MCF 10A (cell line): ENCODE data around the gene PRSS50. TPM values are rescaled to one million over a fixed set of nuclear protein-coding genes. Genes with fewer than 3 reads are reported as not detected.

Source experiments
- BruUV-seq: library from RNA; stranded (reverse); fragments of 400-500 nt; replicated peaks from 2 replicates; lab custom pipeline; 2021; lab: Mats Ljungman, UMichigan
- CTCF ChIA-PET: fragments of 300-600 bp; sonication (Branson Sonifier 250); formaldehyde crosslinking; extraction: SDS; loops from one replicate; lab custom pipeline; 2021; ENCODE audit warnings: antibody characterized with exemption, inconsistent platforms; lab: Yijun Ruan, JAX
- POLR2A ChIA-PET: fragments of 300-600, 350-650 bp; sonication (Branson Sonifier 250); formaldehyde crosslinking; extraction: SDS; loops from one replicate; lab custom pipeline; 2020; ENCODE audit warnings: antibody characterized with exemption, inconsistent platforms; lab: Yijun Ruan, JAX
- DNase-seq: peaks from one replicate; pipeline ENCODE4 v3.0.0-alpha.2; 2018; ENCODE audit not compliant: unreplicated experiment
- H3K27ac Mint-ChIP-seq: one replicate; pipeline ENCODE4 v1.8.0; 2022; ENCODE audit warnings: mild to moderate bottlenecking, low read depth, mixed read lengths; ENCODE audit not compliant: unreplicated experiment
- H3K27me3 Mint-ChIP-seq: one replicate; pipeline ENCODE4 v1.8.0; 2022; ENCODE audit warnings: mixed read lengths; ENCODE audit not compliant: insufficient read depth, unreplicated experiment
- H3K36me3 Mint-ChIP-seq: one replicate; pipeline ENCODE4 v1.8.0; 2022; ENCODE audit warnings: mild to moderate bottlenecking, moderate library complexity, mixed read lengths; ENCODE audit not compliant: insufficient read depth, unreplicated experiment
- H3K4me1 Mint-ChIP-seq: one replicate; pipeline ENCODE4 v1.8.0; 2022; ENCODE audit warnings: mixed read lengths; ENCODE audit not compliant: insufficient read depth, unreplicated experiment
- H3K4me3 Mint-ChIP-seq: one replicate; pipeline ENCODE4 v1.8.0; 2022; ENCODE audit warnings: mild to moderate bottlenecking, moderate library complexity, mixed read lengths; ENCODE audit not compliant: unreplicated experiment
- H3K9me3 Mint-ChIP-seq: one replicate; pipeline ENCODE4 v1.8.0; 2022; ENCODE audit warnings: mixed read lengths; ENCODE audit not compliant: unreplicated experiment
- CTCF ChIP-seq: fragments of 200-600 bp; IDR thresholded peaks from one replicate; pipeline ENCODE4 v1.8.0; 2022; ENCODE audit warnings: antibody characterized with exemption, mild to moderate bottlenecking; ENCODE audit not compliant: unreplicated experiment
- intact Hi-C: fragments of 100-400 bp; cut with micrococcal nuclease; formaldehyde crosslinking; loops from 2 replicates; pipeline ENCODE4 v1.14.1; 2022
- total RNA-seq: library from RNA; stranded (reverse); gene quantifications from 2 replicates; pipeline ENCODE4 v1.2.3, GENCODE V29; 2022

PRSS50 gene
- total RNA-seq, 1 experiment from 2014 or later: not detected

- Mint-ChIP-seq H3K4me1 (peaks cover 6% of the 10 kb centered on the region), H3K27ac (no peak overlapping the region), H3K4me3 (no peak overlapping the region), H3K36me3 (no peaks in the 10 kb centered on the region), H3K9me3 (no peaks in the 10 kb centered on the region), H3K27me3 (no peaks in the 10 kb centered on the region)
- POLR2A ChIA-PET: interaction anchor here (1.4 kb wide), 1 partner anchor 9 kb away, joined by 7 read pairs; the partner anchor contains the start of gene ALS2CL
- no peak for TF ChIP-seq CTCF
- CTCF ChIA-PET: interaction anchor here (0.6 to 2.6 kb wide), 8 partner anchors 73 to 662 kb away, joined by 3 to 19 read pairs (median 5); no protein-coding TSS in a partner anchor
- intact Hi-C loops: no loop called here
- BruUV-seq: no TSS peak
- DNase-seq: no peak
Measured at GRCh38 chr3:46702246-46703012, 15.2 kb downstream of the PRSS50 start.

GRCh38 chr3:46701181-46701939, 16.3 kb downstream of the PRSS50 start, which contains the start of gene TMIE:
Gene TMIE (plus strand): TSS chr3:46701392. CDS start chr3:46701488, 96 bp downstream.
- Mint-ChIP-seq H3K27ac (no peak within 1 kb of the TSS), H3K27me3 (no peaks in the 10 kb centered on the region), H3K4me1 (peaks cover 3% of the 10 kb centered on the region), H3K36me3 (no peaks in the 10 kb centered on the region), H3K9me3 (no peaks in the 10 kb centered on the region), H3K4me3 (no peak within 1 kb of the TSS)
- ChIA-PET CTCF (no interaction called here), POLR2A (no interaction called here)
- no TSS peak for BruUV-seq
- no peak for TF ChIP-seq CTCF
- DNase-seq: no peak
- intact Hi-C loops: no loop called here

GRCh38 chr3:46700772-46701171, 16.9 kb downstream of the PRSS50 start:
- POLR2A ChIA-PET: no interaction called here
- Mint-ChIP-seq H3K9me3 (no peaks in the 10 kb centered on the region), H3K36me3 (no peaks in the 10 kb centered on the region), H3K27me3 (no peaks in the 10 kb centered on the region), H3K4me3 (no peak overlapping the region), H3K27ac (no peak overlapping the region), H3K4me1 (peaks cover 4% of the 10 kb centered on the region)
- CTCF ChIA-PET: no interaction called here
- no TSS peak for BruUV-seq
- intact Hi-C loops: no loop called here
- no peak for DNase-seq
- TF ChIP-seq CTCF: no peak
